OCI-LY7 (cell line): ENCODE data around the gene GRB7. TPM values are rescaled to one million over a fixed set of nuclear protein-coding genes. Genes with fewer than 3 reads are reported as not detected.

ENCODE experiments used
- BruUV-seq: library from RNA; stranded (reverse); fragments of 400-500 nt; replicated peaks from 2 replicates; lab custom pipeline; 2021; lab: Mats Ljungman, UMichigan
- CTCF ChIA-PET: fragments of 300-600 bp; sonication (Branson Sonifier 250); formaldehyde crosslinking; loops from one replicate; lab custom pipeline; 2022; ENCODE audit warnings: antibody characterized with exemption; ENCODE audit not compliant: unreplicated experiment; lab: Charles Lee
- POLR2A ChIA-PET: fragments of 300-600 bp; sonication (Branson Sonifier 250); formaldehyde crosslinking; loops from one replicate; lab custom pipeline; 2022; ENCODE audit warnings: antibody characterized with exemption; lab: Charles Lee
- DNase-seq: peaks from one replicate; pipeline ENCODE4 v3.0.0-alpha.2; 2015; ENCODE audit warnings: low spot score
- H2AFZ ChIP-seq: fragments of 200-600 bp; sonication (generic), shearing (Covaris generic); 2 replicates; pipeline ENCODE4 v1.6.1; 2014; ENCODE audit warnings: mild to moderate bottlenecking, antibody characterized with exemption, low read length, moderate library complexity
- H3K27ac ChIP-seq: fragments of 200-600 bp; sonication (generic); 2 replicates; pipeline ENCODE4 v1.5.1; 2014; ENCODE audit warnings: mixed run types, low read depth, mild to moderate bottlenecking, moderate library complexity, low read length, inconsistent platforms; ENCODE audit not compliant: poor library complexity, severe bottlenecking
- H3K36me3 ChIP-seq: fragments of 200-600 bp; sonication (generic); 2 replicates; pipeline ENCODE4 v1.6.1; 2014; ENCODE audit warnings: mild to moderate bottlenecking, antibody characterized with exemption, low read length, moderate library complexity, mixed read lengths; ENCODE audit not compliant: insufficient read depth
- H3K4me1 ChIP-seq: fragments of 200-600 bp; sonication (generic); 2 replicates; pipeline ENCODE4 v1.5.1; 2014; ENCODE audit warnings: mild to moderate bottlenecking, low read length; ENCODE audit not compliant: insufficient read depth, poor library complexity, severe bottlenecking
- H3K4me2 ChIP-seq: fragments of 200-600 bp; sonication (generic); 2 replicates; pipeline ENCODE4 v1.6.1; 2014; ENCODE audit warnings: mild to moderate bottlenecking, low read length
- H3K4me3 ChIP-seq: fragments of 200-600 bp; sonication (generic); 2 replicates; pipeline ENCODE4 v1.5.1; 2014; ENCODE audit warnings: mild to moderate bottlenecking, low read depth, low read length; ENCODE audit not compliant: poor library complexity, severe bottlenecking
- H3K79me2 ChIP-seq: fragments of 200-600 bp; sonication (generic); 2 replicates; pipeline ENCODE4 v1.6.1; 2016; ENCODE audit warnings: low read depth, mild to moderate bottlenecking, low read length, moderate library complexity, mixed read lengths; ENCODE audit not compliant: insufficient read depth
- H3K9me2 ChIP-seq: fragments of 200-600 bp; sonication (generic); 2 replicates; pipeline ENCODE4 v1.6.1; 2016; ENCODE audit warnings: mild to moderate bottlenecking, low read length, mixed read lengths; ENCODE audit not compliant: insufficient read depth
- H3K9me3 ChIP-seq: fragments of 200-600 bp; sonication (generic); 2 replicates; pipeline ENCODE4 v1.6.1; 2014; ENCODE audit warnings: mild to moderate bottlenecking, mixed run types, low read length, mixed read lengths
- H4K20me1 ChIP-seq: fragments of 200-600 bp; sonication (generic); 2 replicates; pipeline ENCODE4 v1.6.1; 2014; ENCODE audit warnings: mild to moderate bottlenecking, antibody characterized with exemption, low read length, moderate library complexity, mixed read lengths; ENCODE audit not compliant: insufficient read depth
- EZH2phosphoT487 ChIP-seq: fragments of 200-600 bp; sonication (generic); IDR thresholded peaks from 2 replicates; pipeline ENCODE4 v1.6.1; 2018; ENCODE audit warnings: low read depth, borderline replicate concordance, mild to moderate bottlenecking, mixed run types, antibody characterized with exemption, low read length, moderate library complexity, mixed read lengths
- intact Hi-C: fragments of 100-400 bp; cut with micrococcal nuclease; formaldehyde crosslinking; loops from one replicate; pipeline ENCODE4 v1.10.0; 2022; ENCODE audit not compliant: unreplicated experiment
- total RNA-seq, 2 experiments: library from RNA; depleted of rRNA in 1 of 2; stranded (reverse); fragments of >200 nt in 1 of 2; shearing (Covaris generic) in 1 of 2; gene quantifications; 2 replicates each; pipeline ENCODE4 v1.2.3, GENCODE V29; 2014 to 2022
- TF ChIP-seq, protein P1 (sequence below): fragments of 200-600 bp; sonication (generic); conservative IDR thresholded peaks from 2 replicates; pipeline ENCODE4 v1.5.1; 2014; ENCODE audit warnings: mild to moderate bottlenecking, antibody characterized with exemption, low read length, moderate library complexity, mixed read lengths

The GRB7 gene
- total RNA-seq, 2 experiments from 2014 or later, result 0.25 TPM; not detected in 1

DNA sequence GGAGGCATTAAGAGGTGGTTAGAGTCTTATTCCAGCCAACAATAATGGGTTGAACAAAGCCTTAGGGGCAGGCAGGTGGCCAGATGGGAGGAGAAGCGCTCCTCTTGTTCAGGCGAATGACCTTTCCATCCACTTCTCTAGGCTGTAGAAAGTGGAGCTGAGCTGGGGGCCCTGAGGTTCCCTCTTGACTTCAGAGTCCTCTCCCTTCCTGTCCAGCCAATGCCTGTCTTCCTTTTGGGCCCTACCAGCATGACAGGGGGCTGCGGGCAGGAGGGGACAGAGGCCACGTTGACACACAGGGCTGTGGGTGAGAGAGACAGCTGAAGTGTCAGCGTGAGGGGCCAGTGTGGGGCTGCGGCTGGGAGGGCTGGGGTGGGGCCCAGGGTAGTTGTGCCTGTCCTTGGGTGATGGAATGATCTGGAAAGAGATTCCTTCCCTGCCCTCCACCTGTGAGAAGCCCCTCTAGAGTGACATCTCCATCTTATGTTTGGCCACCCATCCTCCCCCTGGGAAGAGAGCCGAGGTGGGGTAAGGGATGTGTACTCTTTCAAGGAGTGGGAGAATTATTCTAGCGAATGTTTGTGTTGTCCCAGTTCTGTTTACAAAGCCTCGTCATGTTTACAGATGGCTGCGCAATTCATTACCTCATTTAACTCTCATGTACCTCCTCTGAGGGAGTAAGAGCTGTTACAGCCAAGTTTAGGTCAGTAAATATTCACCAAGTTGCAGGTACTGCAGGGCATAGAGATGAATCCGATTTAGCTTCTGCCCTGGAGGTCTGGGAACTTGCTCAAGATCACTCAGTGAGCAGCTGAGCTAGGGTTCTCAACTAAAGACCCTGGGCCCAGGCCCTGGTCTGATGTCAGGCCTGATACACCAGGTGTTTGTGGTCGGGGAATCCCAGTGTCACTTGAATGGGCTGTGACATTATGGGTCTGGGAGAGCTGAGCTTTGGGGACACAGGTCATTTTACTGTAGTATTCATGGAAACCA, 34.5 kb upstream of the GRB7 start:
- BruUV-seq, result no TSS peak
- DNase-seq, result peak; percentile 43
- H3K4me2 ChIP-seq, result no peak overlapping the region

DNA sequence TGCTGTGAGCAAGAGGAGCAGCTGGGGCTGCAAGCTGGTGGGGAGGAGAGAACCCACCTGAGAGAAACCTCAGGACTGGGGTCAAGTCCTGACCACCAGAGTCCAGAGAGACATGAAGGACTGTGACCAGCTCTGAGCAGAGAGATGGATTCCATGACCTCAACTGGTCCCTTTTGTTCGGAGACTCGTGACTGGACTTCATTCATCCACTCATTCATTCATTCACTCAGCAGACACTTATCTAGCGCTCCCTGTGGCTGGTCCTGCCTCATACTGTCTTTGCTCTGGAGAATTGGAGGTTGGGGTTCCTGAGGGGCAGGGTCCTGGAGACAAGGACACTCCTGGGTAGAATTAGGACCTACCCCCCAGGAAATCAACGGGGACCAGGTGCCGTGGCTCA, 33.8 kb upstream of the GRB7 start:
- no peak overlapping the region for H2AFZ ChIP-seq
- BruUV-seq, result no TSS peak
- CTCF ChIA-PET, result no interaction called here
- no peaks in the 10 kb centered on the region for H3K9me2 ChIP-seq
- H4K20me1 ChIP-seq, result no peaks in the 10 kb centered on the region
- H3K27ac ChIP-seq, result no peak overlapping the region
- no peaks in the 10 kb centered on the region for H3K36me3 ChIP-seq
- H3K4me1 ChIP-seq, result peaks cover 4% of the 10 kb centered on the region
- H3K4me2 ChIP-seq, result no peak overlapping the region
- DNase-seq, result no peak
- H3K9me3 ChIP-seq, result no peaks in the 10 kb centered on the region
- no peak overlapping the region for H3K4me3 ChIP-seq
- POLR2A ChIA-PET, result no interaction called here
- H3K79me2 ChIP-seq, result no peaks in the 10 kb centered on the region
- intact Hi-C loops, result no loop called here
- TF ChIP-seq, protein P1, sequence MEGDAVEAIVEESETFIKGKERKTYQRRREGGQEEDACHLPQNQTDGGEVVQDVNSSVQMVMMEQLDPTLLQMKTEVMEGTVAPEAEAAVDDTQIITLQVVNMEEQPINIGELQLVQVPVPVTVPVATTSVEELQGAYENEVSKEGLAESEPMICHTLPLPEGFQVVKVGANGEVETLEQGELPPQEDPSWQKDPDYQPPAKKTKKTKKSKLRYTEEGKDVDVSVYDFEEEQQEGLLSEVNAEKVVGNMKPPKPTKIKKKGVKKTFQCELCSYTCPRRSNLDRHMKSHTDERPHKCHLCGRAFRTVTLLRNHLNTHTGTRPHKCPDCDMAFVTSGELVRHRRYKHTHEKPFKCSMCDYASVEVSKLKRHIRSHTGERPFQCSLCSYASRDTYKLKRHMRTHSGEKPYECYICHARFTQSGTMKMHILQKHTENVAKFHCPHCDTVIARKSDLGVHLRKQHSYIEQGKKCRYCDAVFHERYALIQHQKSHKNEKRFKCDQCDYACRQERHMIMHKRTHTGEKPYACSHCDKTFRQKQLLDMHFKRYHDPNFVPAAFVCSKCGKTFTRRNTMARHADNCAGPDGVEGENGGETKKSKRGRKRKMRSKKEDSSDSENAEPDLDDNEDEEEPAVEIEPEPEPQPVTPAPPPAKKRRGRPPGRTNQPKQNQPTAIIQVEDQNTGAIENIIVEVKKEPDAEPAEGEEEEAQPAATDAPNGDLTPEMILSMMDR, result no peak
- TF ChIP-seq EZH2phosphoT487, result no peak

More for the DNA sequence above, 34.5 kb upstream of the GRB7 start:
- intact Hi-C loops, result no loop called here
- Histone ChIP-seq H3K79me2 (no peaks in the 10 kb centered on the region), H3K4me3 (no peak overlapping the region), H4K20me1 (no peaks in the 10 kb centered on the region), H3K27ac (no peak overlapping the region), H2AFZ (no peak overlapping the region), H3K9me2 (no peaks in the 10 kb centered on the region), H3K4me1 (peaks cover 4% of the 10 kb centered on the region), H3K9me3 (no peaks in the 10 kb centered on the region), H3K36me3 (no peaks in the 10 kb centered on the region)
- CTCF ChIA-PET, result no interaction called here
- POLR2A ChIA-PET, result no interaction called here
- TF ChIP-seq EZH2phosphoT487, result no peak
- TF ChIP-seq, protein P1, result no peak
